Activated CD8-positive, alpha-beta memory T cell treated with anti-CD3 and anti-CD28 coated beads for 1 hour (primary cell): Measurements from ENCODE around the gene CTBP2.

Experiments used
- DNase-seq, 2 donors: peaks; one replicate each; pipeline ENCODE4 v3.0.0-alpha.2; 2020; ENCODE audit warnings: low read depth in 1 of 2; ENCODE audit errors: extremely low read depth in 1 of 2

The CTBP2 gene

DNA sequence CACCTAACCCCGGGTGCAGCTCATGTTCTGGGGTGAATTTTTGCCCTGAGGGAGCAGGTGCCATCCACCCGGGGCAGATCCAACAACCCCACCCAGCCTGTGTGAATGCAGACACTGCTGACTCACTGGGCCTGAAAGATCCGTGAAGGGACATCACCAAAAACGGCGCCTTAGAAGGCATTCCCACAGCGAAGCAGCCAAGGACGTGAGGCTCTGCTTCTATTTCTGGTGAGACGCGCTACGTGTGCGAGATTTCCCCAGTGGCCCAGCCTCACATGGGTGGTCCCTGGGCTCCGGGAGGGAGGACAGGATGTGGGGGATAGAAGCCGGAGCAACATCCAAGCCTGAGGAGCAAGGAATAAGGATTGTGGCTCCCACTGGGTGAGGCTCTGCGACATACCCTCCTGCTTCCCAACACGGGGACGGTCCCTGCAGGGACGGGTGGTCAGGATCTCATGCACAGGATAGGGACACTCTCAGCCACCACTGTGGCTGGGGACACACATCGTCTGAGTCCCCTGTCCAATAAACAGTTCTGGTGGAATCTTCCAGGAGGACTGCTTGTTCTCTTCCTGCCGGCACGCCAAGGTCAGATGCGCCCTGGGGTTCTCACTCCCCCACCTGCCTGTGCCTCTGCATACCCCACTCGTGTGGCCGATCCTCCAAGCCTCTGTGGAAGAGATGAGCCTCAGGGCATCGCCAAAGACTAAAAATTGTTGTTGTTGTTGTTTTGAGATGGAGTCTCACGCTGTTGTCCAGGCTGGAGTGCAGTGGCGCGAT is 148.2 kb downstream of the CTBP2 start:
- no peak for DNase-seq

DNA sequence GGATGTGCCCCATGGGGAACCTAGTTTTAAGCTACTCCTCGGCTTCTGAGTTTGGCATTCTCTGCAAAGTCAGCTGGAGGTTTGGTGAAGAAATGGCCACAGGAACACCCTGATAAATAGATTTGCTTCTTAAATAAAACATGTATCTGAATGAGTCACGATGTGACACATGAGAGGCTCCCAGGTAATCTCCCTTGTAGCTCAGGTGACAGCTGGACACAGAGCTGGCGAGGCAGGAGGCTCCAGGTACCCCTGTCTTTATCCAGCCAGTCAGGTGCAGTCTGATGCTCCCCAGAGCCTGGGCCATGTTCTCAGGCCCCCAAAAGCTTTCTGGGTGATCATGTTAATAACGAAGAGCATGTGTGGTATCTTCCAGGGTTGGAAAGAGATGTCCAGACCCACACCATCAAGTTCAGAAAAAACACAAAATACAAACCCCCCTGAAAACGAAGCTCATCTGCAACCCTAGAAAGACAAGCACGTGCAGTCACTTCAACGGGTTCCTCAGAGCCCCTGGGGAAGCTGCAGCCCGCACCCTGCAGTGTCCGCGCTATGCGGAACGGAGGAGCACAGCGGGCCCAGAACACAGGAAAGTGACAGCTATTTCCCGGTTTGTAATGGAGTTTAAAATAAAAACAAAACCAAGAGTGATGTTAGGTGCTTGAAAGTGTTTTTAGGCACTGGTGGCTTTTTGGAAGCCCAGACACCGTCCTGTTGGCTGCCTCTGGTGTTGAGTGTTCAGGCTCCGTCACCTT is 149.0 kb downstream of the CTBP2 start:
- DNase-seq = no peak

DNA sequence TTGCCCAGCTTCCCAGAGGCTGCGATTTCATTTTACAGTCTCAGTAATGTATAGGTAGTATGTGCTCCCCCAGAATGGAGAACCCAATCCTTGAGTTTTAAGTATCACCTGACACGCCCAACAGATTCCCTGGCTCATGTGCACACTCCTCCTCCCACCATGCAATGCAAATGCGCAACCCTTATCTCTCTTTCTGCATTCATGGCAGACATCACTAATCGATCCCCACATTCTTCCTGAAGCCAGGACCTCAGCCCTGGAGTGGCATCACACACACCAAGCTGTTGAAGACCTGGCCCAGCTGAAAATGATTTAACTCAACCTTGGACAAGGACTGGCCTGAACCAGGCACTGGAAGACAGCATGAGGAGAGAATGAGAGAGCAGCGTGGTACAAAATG is 150.0 kb downstream of the CTBP2 start:
- DNase-seq = no peak

DNA sequence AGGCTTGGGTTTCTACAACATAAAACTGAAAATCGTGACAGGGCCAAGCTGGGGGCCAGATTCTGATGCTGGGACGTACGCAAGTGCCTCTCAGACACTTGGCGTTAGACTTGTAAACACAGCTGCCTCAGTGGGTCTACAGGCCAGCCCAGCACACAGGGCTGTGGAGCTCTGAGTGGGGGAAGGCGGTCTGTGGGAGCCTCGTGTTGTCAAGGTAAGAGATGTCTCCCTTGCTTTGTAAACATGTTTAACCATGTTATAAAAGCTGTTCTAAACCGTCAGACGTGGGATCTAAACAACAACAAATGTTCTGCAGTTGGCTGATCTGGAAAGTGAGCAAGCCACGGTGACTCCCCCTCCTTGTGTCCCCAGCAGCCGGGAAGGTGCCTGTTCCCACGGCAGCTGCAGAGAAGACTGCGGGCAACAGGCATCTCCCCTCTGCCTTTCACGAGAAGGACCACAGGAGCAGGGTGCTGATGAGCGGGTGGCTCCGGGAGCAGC is 150.7 kb downstream of the CTBP2 start:
- no peak for DNase-seq

DNA sequence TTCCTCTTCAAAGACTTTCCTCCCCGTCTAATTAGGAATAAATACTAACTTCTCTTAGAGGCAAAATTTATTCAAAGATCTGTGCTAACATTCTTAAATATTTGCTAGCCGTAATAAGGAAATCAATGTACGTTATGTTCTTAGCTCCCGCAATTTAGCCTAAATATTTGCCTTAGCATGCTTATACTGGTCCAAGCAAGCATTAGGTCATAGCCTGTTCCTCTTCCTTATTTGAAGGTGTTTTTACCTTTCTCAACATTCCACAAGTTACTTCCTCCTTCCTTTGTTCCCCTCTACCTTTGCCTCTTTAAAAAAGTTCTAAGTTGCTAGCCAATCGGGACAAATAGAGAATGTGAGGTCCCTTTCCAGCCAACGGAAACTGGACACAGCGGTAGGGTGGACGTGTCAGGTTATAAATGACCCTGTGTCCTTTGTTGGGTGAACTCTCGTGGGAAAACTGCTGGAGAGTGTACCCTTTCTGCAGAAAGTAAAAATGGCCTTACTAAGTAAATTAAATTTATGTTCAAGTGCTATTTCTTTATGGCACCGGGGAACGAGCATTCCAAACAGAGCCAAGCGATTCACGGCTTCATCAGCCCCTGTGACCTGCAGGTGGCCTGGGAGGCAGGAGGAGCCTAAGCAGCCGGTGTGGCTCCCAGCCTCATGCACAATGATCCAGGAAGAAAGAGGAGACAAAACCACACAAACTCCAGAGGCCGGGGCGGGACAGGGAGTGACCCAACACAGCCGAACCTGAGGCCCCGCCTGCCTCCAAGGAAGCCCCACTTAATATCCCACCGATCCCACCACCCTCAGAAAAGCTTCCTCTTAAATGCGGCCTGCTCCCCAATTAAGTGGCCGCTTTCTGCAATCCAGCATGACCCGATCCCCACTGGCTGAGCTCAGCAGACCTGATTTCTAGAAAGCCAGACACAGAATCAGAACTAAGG is 151.4 kb downstream of the CTBP2 start:
- no peak for DNase-seq

DNA sequence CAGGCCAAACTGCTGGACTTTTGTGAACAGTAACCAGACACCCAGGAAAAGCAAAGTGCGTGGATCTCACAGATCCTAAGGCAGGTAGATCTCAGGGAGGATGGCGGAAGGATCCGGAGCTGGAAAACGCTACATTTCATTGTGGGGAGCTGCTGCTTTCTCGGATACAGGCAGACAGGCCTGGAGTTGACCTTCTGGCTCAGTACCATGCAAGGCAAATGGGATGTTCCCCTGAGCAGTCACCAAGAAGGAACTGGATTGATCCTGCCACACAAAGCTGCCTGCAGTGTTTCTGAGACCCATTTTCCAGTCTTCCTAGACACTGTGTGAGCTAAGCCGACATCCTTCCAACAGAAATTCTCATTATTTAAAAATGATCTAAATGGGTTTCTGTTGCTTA is 152.9 kb downstream of the CTBP2 start:
- no peak for DNase-seq

DNA sequence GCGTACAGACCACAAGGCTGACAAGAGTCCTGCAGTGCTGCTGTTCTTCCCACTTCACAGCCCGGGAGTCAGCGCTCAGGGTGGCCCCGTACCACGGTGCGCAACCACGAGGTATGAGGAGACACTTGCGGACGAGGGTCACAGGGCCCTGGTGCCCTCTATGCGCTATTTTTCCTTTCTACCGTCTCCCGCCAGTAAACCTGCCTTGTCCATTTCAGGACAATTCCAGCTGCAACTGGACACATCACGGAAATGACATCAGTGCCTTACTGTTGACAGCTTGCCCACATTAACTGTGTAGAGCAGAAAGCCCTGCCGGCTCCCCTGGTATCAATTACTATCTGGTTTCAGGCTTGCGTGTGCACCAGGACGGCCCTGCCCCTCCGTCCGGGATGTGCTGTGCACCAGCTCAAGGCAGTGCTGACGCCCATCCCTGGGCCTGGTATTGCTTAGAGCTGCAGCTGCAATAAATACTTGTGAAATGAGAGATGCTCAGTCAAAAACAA is 153.4 kb downstream of the CTBP2 start:
- DNase-seq = no peak

DNA sequence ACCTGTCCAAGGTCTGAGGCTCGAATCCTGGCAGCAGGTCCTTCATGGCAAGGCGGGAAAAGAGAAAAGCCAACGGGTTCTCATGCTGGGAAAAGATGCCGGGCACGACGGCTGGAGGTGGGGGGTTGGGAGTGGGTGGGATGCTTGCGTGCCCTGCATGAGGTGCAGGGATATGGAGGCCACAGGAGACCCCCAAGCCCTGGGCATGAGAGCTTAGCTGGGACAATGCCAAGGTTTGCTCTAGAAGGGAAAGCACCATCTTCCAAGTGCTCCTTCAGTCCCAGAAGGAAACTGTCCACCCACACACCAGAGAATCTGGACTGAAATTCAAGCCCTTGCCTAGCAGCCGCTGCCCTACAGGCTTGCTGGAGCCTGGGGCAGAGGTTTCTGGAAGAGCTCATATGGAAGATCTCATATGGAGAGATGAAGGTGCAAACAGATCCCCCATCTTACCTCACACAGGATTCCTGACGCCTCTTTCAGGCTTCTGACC is 154.1 kb downstream of the CTBP2 start:
- no peak for DNase-seq

DNA sequence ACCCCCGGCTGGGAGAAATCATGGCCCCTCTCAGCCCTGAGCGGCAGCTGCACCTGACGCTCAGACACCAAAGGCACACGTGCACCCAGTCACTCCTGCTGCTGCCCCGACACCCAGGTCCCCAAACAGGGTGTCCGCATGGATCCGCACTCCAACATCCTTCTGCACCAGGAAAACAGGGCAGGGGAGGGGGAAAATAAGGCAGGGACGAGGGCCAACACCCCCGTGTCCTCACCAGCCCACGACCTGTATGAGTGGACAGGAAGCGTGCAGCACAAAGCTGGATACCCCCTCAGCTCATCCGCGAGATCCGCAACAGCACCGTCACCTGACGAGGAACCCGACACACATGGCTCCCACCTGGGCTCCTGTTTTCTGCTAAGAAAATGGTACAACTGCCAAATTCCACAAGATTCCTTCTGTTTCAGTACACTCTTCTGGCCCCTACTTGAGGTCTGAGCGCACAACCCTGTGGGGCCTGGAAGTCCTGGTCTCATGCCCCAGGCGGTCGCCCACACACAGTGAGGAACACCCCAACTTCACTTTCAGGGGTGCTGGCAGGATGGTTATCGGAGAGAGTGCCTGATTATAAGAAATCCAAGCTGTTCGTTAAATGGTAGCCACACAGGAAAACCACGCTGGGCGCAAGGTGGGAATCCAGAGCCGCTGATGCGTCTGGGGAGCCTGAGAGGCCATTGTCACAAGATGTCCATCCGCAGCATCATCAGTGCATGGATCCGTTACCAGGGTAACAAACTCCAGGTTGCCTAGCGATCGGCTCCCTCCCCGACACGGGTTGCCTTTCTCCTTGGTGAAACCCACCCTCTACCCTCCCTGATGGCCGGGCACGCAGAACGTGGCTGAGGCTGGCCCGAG is 154.8 kb downstream of the CTBP2 start:
- DNase-seq = no peak

DNA sequence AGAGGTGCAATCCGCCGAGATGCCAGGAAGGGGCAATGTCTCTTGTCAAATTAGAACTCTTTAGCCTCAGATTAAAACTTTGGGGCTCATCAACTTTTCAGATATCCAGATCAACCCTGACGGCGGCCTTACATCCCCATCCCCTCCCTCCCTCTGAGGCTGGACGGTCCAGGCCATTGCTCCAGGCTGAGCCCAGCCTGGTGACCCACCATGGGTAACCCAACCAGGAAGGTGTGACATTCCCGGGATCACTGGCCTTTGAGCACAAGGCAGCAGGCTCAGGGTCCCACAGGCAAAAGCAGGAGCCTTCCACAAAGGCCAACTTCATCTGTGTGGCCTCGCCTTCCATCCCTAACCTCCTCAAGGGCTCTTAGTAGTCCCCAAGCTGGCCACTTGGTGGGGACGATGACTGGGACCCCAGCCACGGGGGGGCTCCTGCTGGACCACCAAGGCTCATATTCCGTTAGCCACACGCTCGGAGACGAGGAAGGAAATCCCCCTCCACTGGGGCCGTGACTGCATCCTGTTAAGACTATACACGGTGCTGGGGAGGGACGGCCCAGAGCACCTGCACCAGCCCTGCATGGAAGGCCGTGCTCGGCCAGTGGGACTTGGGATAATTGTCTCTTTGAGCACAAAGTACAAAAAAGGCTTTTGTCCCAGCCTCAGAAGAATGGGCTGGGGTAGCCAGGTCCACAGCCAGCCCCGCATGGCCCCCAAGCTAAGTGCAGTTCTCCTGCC is 155.6 kb downstream of the CTBP2 start:
- no peak for DNase-seq

DNA sequence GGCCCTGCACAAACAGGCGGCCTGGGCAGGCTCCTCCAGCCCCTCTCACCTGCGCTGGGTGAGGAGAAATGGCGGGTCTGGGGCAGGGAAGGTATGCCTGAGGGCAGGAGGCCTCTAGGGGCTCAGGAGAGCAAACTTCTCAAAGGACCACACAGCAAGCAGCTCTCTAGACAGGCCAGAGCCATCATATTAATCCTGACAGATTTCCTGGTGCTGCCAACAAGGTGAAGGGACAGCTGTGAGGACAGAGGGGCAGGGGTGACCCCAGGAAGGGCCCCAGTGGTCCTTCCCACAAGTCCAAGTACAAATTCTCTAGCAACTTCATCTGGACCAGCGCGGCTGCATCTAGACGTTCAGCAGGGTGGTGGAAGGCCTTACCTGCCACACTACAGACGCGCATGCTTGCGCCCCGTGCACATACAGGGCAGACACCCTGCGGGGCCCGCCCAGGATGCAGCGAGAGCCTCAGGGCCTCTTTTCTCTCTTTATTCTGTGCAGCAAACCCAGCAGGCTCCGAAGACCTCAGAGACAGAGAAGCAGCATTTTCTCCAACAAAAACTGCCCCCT is 156.4 kb downstream of the CTBP2 start:
- DNase-seq = no peak

DNA sequence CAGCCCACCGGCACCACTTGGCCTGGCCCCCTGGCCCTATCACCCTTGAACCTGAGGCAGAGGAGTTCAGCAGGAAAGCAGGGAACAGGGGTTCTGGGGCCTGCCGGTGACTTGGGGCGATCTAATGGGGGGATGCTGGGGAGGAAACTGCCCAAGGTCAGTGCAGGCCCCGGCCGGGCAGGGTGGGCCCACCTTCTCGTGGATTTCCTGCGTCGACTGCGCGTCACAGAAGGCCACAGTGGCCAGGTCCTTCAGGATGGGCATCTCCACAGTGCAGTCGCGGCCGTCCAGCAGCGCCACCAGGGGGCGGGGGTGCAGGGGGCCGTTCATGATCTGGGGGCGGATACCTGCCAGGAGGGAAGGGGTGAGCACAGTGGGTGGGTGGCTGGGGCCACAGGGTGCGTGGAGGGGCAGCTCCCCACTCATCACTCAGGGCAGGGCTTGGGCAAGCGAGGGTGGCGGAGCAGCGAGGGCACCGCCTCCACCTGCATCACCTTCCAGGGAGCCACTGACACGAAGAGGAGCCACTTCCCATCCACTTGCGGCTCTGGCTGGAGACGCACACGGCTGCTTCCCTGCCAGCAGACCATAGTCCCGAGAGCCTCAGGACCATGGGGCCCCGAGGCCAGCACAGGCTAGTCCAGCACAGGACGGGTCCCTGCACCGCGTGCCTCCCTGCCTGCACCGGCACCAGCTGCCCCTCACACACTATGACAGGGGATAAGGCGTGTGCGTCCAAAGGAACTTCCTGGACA is 157.0 kb downstream of the CTBP2 start:
- no peak for DNase-seq

DNA sequence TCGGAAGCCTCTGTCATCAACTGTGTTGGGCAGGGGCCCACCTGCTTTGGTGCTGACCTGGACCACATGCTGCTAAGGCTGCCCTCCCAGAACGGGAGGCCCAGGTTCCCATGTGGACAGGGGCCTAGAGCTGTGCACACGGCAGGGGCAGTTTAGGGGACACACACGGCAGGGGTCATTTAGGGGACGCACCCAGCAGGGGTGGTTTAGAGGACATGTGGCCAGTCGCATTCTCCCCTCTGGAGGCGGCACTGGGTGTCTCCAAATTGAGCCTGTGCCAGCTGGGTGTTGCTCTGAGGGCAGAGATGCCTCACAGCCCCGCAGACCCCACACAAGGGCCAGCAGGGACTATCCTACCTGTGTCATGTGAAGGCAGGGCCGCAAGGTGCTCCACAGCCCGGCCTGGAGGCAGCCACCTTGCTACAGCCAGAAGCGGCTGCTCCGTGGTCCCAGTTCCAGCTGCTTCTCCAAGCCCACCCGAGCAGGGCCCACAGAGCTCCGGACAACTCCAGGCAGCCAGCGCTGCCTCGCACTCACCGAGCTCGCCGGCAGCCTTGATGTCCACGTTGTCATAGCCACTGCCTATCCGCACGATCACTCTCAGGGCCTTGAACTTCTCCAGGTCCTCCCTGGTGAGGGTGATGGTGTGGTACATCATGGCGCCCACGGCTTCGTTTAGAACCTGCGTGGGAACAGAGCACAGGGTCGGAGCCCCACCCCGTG is 157.8 kb downstream of the CTBP2 start:
- DNase-seq = no peak

DNA sequence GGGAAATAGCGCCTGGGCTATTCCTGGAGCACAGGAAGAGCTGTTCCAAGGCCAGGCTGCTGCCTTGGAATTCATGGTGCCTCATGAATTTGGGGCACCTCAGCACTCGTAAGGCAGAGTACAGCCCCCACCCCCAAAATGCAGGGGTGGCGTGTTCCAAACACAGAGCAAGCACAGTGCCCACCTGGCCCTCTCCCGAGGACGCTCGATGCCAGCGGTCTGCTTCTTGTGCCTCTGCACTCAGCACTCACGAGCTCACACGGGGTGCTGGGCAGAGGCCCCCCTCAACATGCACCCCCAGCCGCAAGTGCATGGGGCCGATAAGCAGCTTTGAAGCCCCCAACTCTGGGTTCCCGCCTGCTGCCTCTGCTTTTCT is 158.3 kb downstream of the CTBP2 start:
- DNase-seq = no peak

DNA sequence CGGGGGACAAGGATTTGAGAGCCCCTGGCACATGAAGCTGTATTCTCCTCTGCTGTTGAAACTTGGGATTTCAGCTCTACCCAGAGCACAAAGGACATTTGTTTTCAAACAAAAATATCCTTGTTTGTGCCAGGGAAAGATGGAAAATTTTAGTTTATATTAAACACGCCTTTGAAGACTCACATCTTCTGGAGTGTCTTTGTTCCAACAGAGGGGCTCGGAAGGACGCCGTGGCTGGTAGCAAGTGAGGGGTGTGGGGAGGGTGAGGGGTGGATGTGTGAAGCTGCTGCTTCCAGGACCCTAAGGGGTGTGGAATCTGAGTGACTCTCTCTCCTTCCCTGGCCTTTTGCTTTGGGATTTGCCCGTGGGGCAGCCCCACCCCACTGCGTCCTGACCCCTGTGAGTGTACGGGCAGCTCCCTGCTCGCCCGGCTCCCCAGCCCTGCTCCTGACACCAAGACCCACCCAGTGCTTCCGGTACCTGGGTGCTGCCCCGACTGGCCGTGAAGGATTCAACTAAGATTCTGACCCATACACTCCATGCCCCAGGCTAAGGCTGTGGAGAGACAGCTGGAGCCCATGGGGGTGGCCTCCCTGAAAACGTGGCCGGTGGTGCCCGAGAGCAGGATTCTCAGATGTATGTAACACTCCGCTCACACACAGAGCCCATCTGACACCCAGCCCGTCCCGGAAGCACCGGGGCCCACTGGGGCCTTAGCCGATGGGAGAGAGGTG is 158.9 kb downstream of the CTBP2 start:
- no peak for DNase-seq

DNA sequence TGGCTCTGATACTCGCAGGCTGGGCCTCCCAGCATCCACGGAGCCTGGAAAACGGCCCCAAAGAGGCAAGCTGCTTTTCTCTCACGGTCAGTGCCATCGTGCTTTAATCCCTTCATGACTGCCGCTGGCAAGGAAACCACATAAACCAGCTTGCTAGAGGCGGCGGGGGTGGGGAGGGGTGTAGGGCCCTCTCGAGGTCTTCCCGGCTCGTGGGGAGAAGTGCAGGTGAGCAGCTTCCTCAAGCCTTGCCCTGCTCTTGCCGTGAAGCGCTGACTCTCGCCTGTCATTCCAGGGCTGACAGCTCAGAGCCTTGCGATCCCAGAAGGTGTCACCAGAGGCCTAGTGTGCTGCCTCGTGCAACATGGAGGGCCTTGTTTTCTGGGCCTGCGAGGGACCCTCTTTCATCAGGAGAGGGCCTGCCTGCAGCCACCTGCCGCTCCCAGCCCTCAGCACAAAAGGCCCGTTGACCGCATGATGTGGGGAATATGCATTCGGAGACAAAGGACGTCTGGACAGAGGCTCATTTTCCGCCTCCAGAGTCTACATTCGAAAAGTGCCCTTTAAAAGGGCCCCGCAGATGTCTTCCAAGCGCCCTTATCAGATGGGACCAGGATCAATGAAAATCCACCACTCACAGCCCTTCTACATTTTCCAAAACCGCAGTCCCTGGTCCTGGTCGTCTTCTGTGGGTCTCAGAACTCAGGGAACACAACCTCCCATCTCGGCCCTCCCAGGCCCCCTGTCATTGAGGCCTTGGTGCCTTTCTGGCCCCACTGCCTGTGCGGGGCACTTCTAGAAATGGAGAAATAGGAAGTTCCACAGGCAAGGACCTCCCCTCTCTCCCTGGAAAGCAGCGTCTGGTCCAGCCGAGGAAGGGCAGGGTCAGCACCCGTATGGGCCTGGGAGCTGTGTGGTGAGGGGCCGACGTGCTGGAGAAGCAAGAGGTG is 159.7 kb downstream of the CTBP2 start:
- DNase-seq = no peak
